Central memory CD4-positive, alpha-beta T cell (primary cell): Measurements from ENCODE around the gene CALM1.

ENCODE experiments used
- DNase-seq: peaks from one replicate; pipeline ENCODE4 v3.0.0; 2022

The CALM1 gene

DNA sequence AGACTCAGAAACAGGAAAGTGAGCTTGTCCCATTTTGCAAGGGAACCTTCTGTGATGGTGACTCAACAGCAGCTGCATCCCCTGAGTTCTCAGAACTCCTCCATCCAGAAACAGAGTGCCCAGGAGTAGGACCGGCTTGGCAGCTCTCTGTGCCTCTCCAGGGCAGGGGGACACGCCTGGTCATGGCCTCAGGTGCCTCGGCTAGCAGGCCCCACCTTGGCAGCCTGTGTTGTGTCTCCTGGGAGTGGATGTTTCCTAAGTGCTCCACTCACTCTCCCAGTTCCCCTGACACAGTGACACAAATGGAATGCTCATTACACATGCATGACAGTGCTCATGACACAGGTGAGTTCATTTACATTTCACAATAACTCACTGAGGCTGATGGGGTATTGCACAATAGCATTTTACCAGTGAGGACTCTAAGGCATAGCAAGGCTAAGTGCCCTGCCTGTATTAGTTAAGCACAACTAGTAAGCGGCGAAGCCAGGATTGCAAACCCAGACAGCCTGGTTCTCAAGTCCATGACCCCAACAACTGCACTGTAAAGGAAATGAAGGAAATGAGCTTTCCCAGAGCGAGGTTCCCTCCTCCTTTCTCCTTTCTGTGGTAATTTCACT is 47.4 kb downstream of the CALM1 start:
- no peak for DNase-seq

DNA sequence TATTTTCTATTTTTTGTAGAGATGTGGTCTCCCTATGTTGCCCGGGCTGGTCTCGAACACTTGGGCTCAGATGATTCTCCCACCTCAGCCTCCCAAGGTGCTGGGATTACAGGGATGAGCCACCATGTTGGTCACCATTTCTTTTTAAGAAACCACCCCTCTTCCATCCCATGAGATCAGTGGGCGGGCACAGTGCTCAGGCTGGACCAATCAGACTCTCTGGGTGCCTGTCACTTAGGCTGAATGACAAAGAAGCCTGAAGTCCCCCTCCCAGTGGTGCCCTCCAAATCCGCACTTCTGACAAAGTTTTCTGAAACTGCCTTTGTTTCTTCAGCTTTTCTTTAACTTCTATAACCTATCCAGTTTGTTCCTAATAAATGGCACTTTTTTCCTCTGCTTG is 48.2 kb downstream of the CALM1 start:
- DNase-seq = no peak

DNA sequence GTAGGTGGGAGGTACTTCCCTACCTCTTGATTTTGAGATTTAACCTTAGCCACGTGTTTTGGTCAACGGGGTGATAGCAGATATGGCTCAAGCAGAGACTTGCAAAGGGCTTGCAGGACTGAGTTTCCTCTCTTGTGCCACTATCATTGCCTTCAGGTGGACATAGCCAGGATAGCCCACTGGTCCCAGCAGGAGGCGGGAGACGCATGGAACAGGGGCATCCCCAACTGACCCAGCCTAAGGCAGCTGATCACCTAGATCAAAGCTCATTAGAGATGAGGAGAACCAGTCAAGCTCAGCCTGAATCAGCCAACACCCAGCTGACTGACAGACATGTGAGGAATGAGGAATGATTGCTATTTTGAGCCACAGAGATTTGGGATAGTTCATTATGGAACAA is 49.6 kb downstream of the CALM1 start:
- no peak for DNase-seq

DNA sequence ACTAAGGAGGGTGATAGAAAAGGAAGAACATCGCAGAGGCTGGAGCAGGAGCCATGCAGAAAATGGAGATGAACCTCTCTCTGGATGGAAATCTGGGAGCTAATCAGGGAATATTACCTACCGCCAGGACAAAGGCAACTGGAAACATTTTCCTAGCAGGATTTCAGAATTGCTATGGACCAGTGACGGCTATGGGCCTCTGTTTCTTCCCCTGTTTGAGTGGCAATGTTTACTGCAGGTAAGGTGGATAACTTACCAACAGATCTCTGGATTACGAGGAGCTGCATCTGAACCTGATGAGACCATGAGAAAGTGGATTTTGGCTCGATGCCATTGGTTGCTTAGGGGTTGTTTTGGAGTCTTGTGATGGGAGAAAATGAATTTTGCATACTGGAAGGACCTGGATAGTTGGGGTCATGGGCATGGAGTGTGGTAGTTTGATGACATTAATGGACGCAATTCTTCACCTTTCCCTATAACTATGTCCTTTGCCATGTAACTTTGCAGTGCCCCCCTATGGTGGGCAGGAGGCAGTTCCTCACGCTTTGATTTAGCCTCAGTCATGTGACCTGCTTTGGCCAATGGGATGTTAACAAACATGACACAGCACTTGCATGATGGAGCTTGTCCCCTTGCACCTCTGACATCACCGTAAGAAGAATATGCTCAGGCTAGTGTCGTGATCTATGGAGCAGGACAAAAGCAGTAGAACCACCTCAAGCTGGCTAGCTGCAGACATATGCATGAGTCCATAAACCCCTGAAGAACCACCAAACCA is 51.1 kb downstream of the CALM1 start:
- no peak for DNase-seq

DNA sequence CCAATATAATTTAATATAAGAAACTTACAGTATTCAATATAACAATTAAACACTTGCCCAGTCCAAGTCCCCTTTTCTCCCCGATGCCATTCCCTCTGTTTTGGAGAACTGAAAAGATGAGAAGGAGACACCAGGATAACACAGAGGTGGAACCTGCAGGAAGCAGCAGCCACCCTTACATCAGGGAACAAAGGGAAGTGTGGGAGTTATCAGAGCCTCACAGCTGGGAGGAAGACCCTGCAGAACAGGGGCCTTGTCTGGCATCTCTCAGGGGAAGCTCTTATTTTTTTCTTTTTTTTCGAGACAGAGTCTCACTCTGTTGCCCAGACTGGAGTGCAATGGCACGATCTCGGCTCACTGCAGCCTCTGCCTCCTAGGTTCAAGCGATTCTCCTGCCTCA is 52.6 kb downstream of the CALM1 start:
- no peak for DNase-seq

DNA sequence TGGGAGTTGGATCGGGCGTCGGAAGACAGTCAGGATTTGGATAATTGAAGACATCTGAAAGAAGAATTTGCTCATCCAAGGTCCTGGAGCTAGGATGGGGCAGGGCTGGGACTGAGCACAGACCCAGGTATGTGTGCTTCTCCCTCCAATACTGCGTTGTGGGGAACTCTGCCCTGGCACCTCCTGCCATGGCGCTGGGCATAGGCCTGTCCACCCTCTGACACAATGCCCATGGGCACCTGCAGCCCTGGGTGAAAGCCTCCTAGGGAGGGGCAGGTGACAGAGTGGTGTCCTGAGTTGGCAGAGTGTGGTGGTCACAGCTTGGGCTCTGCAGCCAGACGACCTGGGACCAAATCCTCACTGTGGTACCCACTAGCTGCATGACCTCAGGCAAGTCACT is 53.3 kb downstream of the CALM1 start:
- no peak for DNase-seq

DNA sequence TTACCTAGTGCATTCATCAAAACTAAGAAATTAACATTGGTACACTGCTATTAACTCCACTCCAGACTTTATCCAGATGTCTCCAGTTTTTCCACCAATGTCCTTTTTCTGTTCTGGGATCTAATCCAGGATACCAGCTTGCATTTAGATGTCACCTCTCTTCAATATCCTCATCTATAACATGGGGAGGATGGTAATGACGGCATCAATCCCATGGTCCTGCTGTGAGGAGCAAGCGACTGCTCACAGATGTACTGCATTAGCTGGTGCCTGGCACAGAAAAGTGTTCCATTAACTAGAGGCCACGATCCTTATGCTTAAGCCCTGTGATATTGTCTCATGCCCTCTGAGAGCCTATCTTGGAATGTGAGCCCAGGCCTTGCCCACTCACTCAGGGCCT is 53.8 kb downstream of the CALM1 start:
- DNase-seq = no peak

DNA sequence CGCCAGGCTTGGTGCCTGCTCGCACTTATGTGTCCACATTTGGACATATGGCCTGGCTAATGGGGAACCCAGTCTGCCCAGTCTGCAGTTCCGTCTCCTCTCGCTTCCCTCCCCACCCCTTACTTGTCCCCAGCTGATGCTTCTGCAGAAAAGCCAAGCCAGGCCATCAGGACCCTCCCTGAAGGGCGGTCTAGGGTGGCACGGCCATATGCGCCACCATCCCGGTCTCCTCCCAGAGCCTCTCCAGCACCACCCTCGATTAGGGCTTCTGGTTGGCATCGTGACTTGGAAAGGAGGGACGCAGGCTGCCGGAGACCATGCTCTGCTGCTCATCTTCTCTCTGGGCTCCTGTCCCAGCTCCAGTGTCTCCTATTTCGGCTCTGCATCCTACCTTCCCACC is 54.6 kb downstream of the CALM1 start:
- DNase-seq = no peak

DNA sequence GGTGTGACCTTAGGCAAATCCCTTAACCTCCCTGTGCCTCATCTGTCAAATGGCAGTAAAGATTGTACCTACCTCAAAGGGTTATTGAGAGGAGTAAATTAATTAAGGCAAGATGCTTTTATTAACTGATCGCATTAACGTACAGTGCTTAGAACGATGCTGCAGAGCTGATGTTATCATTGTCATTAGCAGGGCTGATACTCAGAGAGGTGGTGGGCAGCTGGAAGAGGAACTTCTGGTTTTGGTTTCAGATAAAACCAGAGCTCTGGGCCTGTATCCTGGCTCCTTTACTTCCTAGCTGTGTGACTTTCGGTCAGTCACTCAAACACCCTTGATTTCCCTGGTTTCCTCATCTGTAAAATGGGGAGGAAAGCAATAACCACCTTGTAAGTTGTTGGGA is 55.1 kb downstream of the CALM1 start:
- no peak for DNase-seq

DNA sequence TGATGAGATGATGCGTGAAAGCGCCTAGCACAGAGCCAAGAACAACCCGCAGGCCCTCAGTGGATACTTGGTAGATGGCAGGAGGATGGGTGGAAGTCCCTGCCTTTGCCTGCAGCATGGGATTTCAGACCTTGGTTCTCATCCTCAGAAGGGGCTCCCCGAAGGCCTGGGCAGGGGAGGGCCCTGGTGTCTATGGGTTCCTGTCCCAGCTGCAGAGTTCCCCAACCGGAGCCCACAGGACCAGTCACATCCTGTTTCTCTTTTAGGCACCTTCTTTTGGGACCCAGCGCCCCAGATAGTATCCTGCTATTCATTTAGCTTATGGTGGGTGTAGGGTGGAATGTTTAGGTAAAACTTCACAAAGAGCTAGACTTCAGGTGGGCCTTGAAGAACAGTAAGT is 55.5 kb downstream of the CALM1 start:
- no peak for DNase-seq

DNA sequence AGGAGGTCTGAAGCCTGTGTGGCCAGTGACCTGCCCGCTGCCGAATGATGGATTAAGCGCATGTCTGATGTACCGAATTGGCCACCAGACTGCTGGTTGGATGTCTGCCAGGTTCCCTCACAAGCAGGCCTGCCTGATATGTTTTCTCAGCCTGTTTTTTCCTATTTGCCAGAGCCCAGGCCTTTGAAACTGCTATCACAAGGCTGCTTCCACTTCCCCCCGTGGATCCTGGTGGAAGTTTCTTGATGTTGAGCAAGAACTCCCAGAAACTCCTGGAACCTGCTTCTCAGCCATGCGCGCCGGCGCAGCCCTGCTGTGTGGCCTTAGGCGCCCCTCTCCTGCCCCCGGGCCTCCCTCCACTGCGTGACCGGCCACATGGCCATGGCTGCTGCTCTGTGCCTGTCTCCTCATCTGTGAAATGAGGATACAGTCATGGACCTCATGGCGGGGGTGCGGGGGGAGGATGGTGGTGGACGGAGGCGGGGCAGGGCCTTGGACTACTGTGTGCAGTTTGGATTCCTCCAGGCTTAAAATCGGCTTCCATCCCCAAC is 56.6 kb downstream of the CALM1 start:
- DNase-seq = no peak

DNA sequence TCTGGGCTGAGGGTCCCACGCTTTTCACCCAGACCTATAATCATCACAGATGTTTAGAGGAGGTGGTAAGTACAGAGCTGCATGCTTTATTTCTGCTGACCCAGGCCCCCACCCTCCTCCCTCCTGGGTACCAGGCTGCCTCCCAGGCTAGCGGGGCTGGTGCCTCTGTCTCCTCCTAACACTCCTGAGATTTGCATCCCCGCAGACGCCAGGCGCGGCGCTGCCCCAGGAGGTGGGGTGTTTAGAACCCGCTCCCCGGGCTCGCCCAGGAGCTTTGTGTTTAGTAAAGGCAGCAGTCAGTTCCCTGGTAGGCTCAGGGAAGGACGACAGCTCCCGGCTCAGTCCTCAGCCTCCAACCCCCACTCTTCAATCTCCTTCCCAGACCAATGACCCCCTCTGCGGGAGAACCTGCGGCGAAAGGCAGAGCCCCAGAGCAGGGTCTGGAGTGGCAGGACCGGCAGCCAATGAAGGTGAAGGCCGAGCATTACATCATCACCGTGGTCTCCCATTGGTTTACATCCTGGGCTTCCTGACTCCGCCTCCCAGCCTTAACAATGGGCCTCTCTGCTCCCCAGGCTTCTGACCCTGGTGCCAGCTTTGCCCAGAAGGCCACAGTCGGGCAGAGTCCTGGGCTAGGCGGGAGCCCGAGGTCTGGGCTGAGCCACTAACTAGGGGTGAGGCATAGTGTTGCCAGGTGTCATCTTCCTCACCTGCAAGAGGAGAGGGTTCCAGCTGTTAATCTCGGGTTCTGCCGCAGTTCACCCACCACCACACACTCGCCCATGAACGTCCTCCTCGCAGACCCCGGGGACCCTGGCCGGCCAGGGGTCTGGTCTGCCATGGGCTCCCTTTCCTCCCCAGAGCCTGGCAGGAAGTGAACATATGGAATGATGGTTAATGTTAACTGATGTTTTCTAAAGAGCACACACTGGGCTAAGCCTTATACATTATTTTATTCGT is 57.5 kb downstream of the CALM1 start:
- DNase-seq = no peak

DNA sequence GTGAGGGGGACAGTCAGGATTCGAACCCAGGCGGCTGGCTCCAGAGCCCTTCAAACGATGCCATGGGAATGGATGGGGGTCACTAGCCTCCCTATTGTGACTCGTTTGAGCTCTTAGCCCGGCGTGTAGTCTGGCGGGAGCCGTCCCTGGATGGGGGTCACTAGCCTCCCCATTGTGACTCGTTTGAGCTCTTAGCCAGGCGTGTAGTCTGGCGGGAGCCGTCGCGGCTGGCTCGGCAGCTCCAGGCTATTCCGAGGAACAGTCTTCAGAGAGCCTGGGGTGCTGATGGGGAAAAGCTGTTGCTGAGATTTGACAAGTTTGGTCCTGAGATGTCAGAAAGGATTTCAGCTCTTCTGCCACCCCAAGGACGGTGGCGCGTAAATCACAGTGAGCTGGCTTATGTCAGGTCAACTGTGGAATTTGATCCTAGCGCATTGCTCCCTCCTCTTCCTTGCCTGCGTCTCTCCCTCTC is 58.3 kb downstream of the CALM1 start:
- DNase-seq = no peak

DNA sequence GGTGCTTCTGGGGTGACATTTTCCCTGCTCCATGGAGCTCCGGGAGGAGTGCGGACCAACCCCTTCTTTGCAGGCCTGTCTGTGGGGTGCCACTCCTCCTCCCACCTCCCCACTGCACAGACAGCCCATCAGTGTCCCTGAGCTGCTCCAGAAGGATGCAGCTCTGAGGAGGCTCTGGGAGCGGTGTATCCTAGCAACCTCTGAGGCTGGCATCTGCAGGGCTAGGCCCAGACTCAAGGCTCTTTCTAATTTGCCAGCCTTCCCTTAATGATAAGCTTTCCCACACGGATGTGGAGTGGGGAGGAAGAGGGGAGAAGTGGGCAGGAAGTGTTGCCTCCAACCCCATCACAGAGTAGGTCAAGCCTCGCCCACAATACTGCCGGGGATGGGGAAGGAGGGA is 59.7 kb downstream of the CALM1 start:
- DNase-seq = no peak

DNA sequence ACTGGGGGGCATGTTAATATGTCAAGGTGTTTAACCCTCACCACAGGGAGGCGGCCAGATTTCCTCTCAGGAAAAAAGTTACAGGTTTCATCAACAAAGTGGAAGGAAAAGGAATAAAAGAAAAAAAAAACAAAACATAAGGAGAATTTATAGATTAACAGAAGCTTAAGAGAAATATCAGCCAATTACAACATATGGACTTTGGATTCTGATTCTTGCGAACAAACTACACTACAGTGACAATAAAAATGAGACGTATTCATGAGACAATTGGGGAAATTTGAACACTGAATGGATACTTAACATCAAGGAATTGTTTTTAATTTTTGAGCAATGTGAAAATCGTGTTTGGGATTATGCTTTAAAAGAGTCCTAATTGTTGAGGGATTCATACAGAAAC is 60.4 kb downstream of the CALM1 start:
- no peak for DNase-seq
